Ovary (tissue), 9 donors: ENCODE data around the gene DPY30. TPM values are rescaled to one million over a fixed set of nuclear protein-coding genes. Genes with fewer than 3 reads are reported as not detected.
"Not testable (repeated sequence)": the region's sequence is repeated elsewhere in the genome, so short reads cannot be mapped to it uniquely, and the experiment has no call there.

Source experiments
- DNase-seq, 5 donors: peaks; one replicate each; pipeline ENCODE4 v3.0.0-alpha.2; 2019 to 2020
- H3K27ac ChIP-seq, 2 donors: fragments of 200-600 bp; one replicate each; pipeline versions ENCODE4 v1.5.1 to v1.8.0; 2019 to 2022
- H3K27me3 ChIP-seq: fragments of 200-600 bp; one replicate; pipeline ENCODE4 v1.8.0; 2022
- H3K36me3 ChIP-seq: fragments of 200-600 bp; sonication (generic); one replicate; pipeline ENCODE4 v1.5.1; 2019
- H3K4me1 ChIP-seq: one replicate; pipeline ENCODE4 v1.8.1; 2013; ENCODE audit warnings: mild to moderate bottlenecking, moderate library complexity; ENCODE audit not compliant: insufficient read depth
- H3K4me3 ChIP-seq: fragments of 200-600 bp; sonication (generic); one replicate; pipeline ENCODE4 v1.5.1; 2017
- H3K9me3 ChIP-seq, 2 donors: fragments of 200-600 bp in 1 of 2; sonication (generic) in 1 of 2; one replicate each; pipeline versions ENCODE4 v1.5.1 to v1.8.1; 2013 to 2019; ENCODE audit warnings: mild to moderate bottlenecking in 1 of 2, moderate library complexity in 1 of 2
- CTCF ChIP-seq, 3 donors: fragments of 450-650 bp in 2 of 3; fragments of 200-600 bp in 1 of 3; IDR thresholded peaks; one replicate each; pipeline versions ENCODE4 v1.5.1 to v1.8.0; 2016 to 2022; ENCODE audit warnings: antibody characterized with exemption in 3 of 3, mild to moderate bottlenecking in 1 of 3
- EP300 ChIP-seq: sonication (generic); formaldehyde crosslinking; IDR thresholded peaks from one replicate; pipeline ENCODE4 v1.6.1; 2017; ENCODE audit warnings: antibody characterized with exemption
- POLR2A ChIP-seq: fragments of 450-650 bp; IDR thresholded peaks from one replicate; pipeline ENCODE4 v1.6.1; 2017; ENCODE audit warnings: antibody characterized with exemption, mild to moderate bottlenecking, moderate library complexity
- WGBS, 3 donors: extraction: QIAGEN DNeasy Blood & Tissue Kit in 1 of 3; methylation state at CpG; one replicate each; pipeline versions ENCODE4 v1.1.5 to v1.1.7; 2013 to 2017; 5-methylcytosine and 5-hydroxymethylcytosine counted together
- intact Hi-C, 4 donors: fragments of 100-400 bp; cut with DNase I; formaldehyde crosslinking; loops; one replicate each; pipeline versions ENCODE4 v1.11.0 to v1.15.1; 2022 to 2023
- polyA plus RNA-seq, 2 donors: library from polyadenylated mRNA; stranded (reverse); fragments of 200-250 nt in 1 of 2; fragments of 350-450 nt in 1 of 2; fragmentation: Illumina TruSeq in 1 of 2; extraction: RNeasy Lipid Tissue Mini Kit (QIAGEN cat#74804) in 1 of 2; gene quantifications; one replicate each; pipeline ENCODE4 v1.2.3, GENCODE V29; 2013 to 2014
- total RNA-seq, 7 donors: library from RNA; depleted of rRNA in 2 of 7; stranded (reverse); fragments of >200 nt in 2 of 7; fragmentation: NEBNext Ultra II Directional in 3 of 7; extraction: Animal tissue kit (Norgen Biotek cat#: 25700) in 3 of 7; gene quantifications; one replicate each; pipeline versions ENCODE4 v1.1.0 to v1.2.4, GENCODE V29; 2016 to 2023
- donor health status: DM: no; HTN: no; CAD: no; lungs with moderate emphysema.
- donor health status: DM: no; HTN: no; CAD: no.
- donor health status: Bipolar disorder and iron deficiency.
- donor health status: DM: yes; HTN: yes; CAD: no.
- donor health status: DM: no; HTN: no; CAD: no.
- donor health status: DM: yes; HTN: yes; CAD: no.

The DPY30 gene
- total and polyA plus RNA-seq, 9 donors, result 37.7 to 83.2 (median 53.9) TPM

- DNase-seq, result no peak
- WGBS, 3 donors, result 90 to 95% (median 92%) methylated on average over 2 of the region's 2 CpGs
- Histone ChIP-seq H3K27ac (no peak overlapping the region), H3K4me1 (no peaks in the 10 kb centered on the region), H3K27me3 (no peaks in the 10 kb centered on the region), H3K36me3 (no peaks in the 10 kb centered on the region), H3K4me3 (no peak overlapping the region), H3K9me3 (no peaks in the 10 kb centered on the region)
- intact Hi-C loops, result no loop called here
- TF ChIP-seq CTCF (IDR thresholded peaks at IDR 0.05) (no peak), POLR2A (no peak), EP300 (no peak)
Observed at GRCh38 chr2:32060266-32060665, 20.7 kb upstream of the DPY30 start.

GRCh38 chr2:32058130-32058529 is 18.5 kb upstream of the DPY30 start:
- Histone ChIP-seq H3K27ac (no peak overlapping the region), H3K4me3 (no peak overlapping the region), H3K9me3 (no peaks in the 10 kb centered on the region), H3K27me3 (no peaks in the 10 kb centered on the region), H3K36me3 (no peaks in the 10 kb centered on the region), H3K4me1 (no peaks in the 10 kb centered on the region)
- TF ChIP-seq POLR2A (no peak), CTCF (IDR thresholded peaks at IDR 0.05) (no peak), EP300 (no peak)
- WGBS, 3 donors, result 90 to 93% (median 92%) methylated on average over 2 of the region's 2 CpGs
- intact Hi-C loops, result no loop called here
- no peak for DNase-seq

GRCh38 chr2:32054583-32054982 is 15.0 kb upstream of the DPY30 start:
- intact Hi-C loops, H3K27me3 ChIP-seq, H3K27ac ChIP-seq, DNase-seq, H3K4me1 ChIP-seq, H3K4me3 ChIP-seq, H3K9me3 ChIP-seq, H3K36me3 ChIP-seq: not testable (repeated sequence)
- WGBS, 3 donors, result 62 to 72% (median 66%) methylated on average over 3 of the region's 3 CpGs

GRCh38 chr2:32051836-32052439 is 12.3 kb upstream of the DPY30 start:
- WGBS, 3 donors, result 94 to 97% (median 94%) methylated on average over 11 of the region's 11 CpGs
- DNase-seq, result no peak
- Histone ChIP-seq H3K9me3 (no peaks in the 10 kb centered on the region), H3K27me3 (no peaks in the 10 kb centered on the region), H3K4me1 (no peaks in the 10 kb centered on the region), H3K4me3 (no peak overlapping the region), H3K36me3 (no peaks in the 10 kb centered on the region), H3K27ac (no peak overlapping the region)
- intact Hi-C loops, result no loop called here
- TF ChIP-seq POLR2A (no peak), EP300 (no peak), CTCF (IDR thresholded peaks at IDR 0.05) (no peak)

- H3K27ac ChIP-seq, result no peak overlapping the region
- H3K36me3 ChIP-seq, result no peaks in the 10 kb centered on the region
- H3K27me3 ChIP-seq, result no peaks in the 10 kb centered on the region
- 67 to 78% (median 73%) methylated on average over 7 of the region's 7 CpGs for WGBS, 3 donors
- DNase-seq, result no peak
- H3K9me3 ChIP-seq, result no peaks in the 10 kb centered on the region
- H3K4me1 ChIP-seq, result peaks cover 4% of the 10 kb centered on the region
- no peak overlapping the region for H3K4me3 ChIP-seq
- intact Hi-C loops, result no loop called here
- TF ChIP-seq EP300 (no peak), POLR2A (no peak), CTCF (IDR thresholded peaks at IDR 0.05) (no peak)
Observed at GRCh38 chr2:32043561-32043960, 4.0 kb upstream of the DPY30 start.

- H3K4me3 ChIP-seq, H3K36me3 ChIP-seq, intact Hi-C loops, H3K9me3 ChIP-seq, H3K27me3 ChIP-seq, H3K27ac ChIP-seq, H3K4me1 ChIP-seq, DNase-seq: not testable (repeated sequence)
- 89 to 93% (median 92%) methylated on average over 8 of the region's 8 CpGs for WGBS, 3 donors
Observed at GRCh38 chr2:32034198-32034887, 5.3 kb downstream of the DPY30 start.

- H3K27ac ChIP-seq, DNase-seq, H3K9me3 ChIP-seq, H3K4me3 ChIP-seq, H3K27me3 ChIP-seq, intact Hi-C loops, H3K36me3 ChIP-seq, H3K4me1 ChIP-seq: not testable (repeated sequence)
- WGBS, 3 donors, result 95 to 98% (median 98%) methylated on average over 9 of the region's 9 CpGs
Observed at GRCh38 chr2:32018789-32019482, 20.7 kb downstream of the DPY30 start.
